HEK293 (cell line): ENCODE results near the gene TMPRSS4.

Experiments used
- CTCF ChIA-PET: fragments of 350-600 bp; formaldehyde crosslinking; extraction: SDS; loops from one replicate; lab custom pipeline; 2021; ENCODE audit warnings: antibody characterized with exemption; lab: Yijun Ruan, JAX
- POLR2A ChIA-PET: fragments of 300-600 bp; formaldehyde crosslinking; extraction: SDS; loops from one replicate; lab custom pipeline; 2020; ENCODE audit warnings: antibody characterized with exemption, inconsistent platforms; lab: Yijun Ruan, JAX
- H3K27ac ChIP-seq: fragments of 200-500 bp; sonication (Bioruptor generic); 2 replicates; pipeline ENCODE4 v1.5.1; 2014; ENCODE audit warnings: low read depth, low read length, control low read depth, inconsistent platforms; ENCODE audit errors: extremely low read depth
- H3K36me3 ChIP-seq, 2 experiments: fragments of 200-500 bp in 1 of 2; sonication (Bioruptor generic) in 1 of 2; 1 replicate in 1 of 2; 2 replicates in 1 of 2; pipeline ENCODE4 v1.5.1; 2014 to 2017; ENCODE audit warnings: inconsistent platforms in 2 of 2, low read length in 2 of 2; ENCODE audit not compliant: control insufficient read depth in 2 of 2, insufficient read depth in 1 of 2
- H3K4me1 ChIP-seq: fragments of 200-500 bp; sonication (Bioruptor generic); 2 replicates; pipeline ENCODE4 v1.5.1; 2014; ENCODE audit warnings: mild to moderate bottlenecking, low read length, inconsistent platforms; ENCODE audit not compliant: control insufficient read depth, insufficient read depth
- H3K4me3 ChIP-seq: 2 replicates; pipeline ENCODE4 v1.5.1; 2011; ENCODE audit warnings: low read depth, mild to moderate bottlenecking, control low read depth, low read length, moderate library complexity
- H3K9me3 ChIP-seq: fragments of 200-500 bp; sonication (Bioruptor generic); 2 replicates; pipeline ENCODE4 v1.5.1; 2014; ENCODE audit warnings: low read depth, low read length, inconsistent platforms; ENCODE audit not compliant: control insufficient read depth, insufficient read depth
- BCL11A ChIP-seq: fragments of 450-650 bp; formaldehyde crosslinking; IDR thresholded peaks from 2 replicates; pipeline ENCODE4 v1.5.1; 2016; ENCODE audit warnings: low read depth, missing biosample characterization, missing genetic modification characterization
- EGR2 ChIP-seq: fragments of 450-650 bp; formaldehyde crosslinking; IDR thresholded peaks from 2 replicates; pipeline ENCODE4 v1.5.1; 2016; ENCODE audit warnings: low read depth, missing biosample characterization, missing genetic modification characterization
- OSR2 ChIP-seq: fragments of 450-650 bp; formaldehyde crosslinking; IDR thresholded peaks from 2 replicates; pipeline ENCODE4 v1.5.1; 2016; ENCODE audit warnings: missing biosample characterization, missing genetic modification characterization
- ZBTB20 ChIP-seq: fragments of 450-650 bp; formaldehyde crosslinking; IDR thresholded peaks from 2 replicates; pipeline ENCODE4 v1.5.1; 2016; ENCODE audit warnings: missing biosample characterization, missing genetic modification characterization
- ZBTB21 ChIP-seq: fragments of 450-650 bp; formaldehyde crosslinking; IDR thresholded peaks from 2 replicates; pipeline ENCODE4 v1.5.1; 2017; ENCODE audit warnings: missing biosample characterization, missing genetic modification characterization
- ZBTB6 ChIP-seq: fragments of 450-650 bp; formaldehyde crosslinking; IDR thresholded peaks from 2 replicates; pipeline ENCODE4 v1.5.1; 2017; ENCODE audit warnings: missing biosample characterization, missing genetic modification characterization
- ZFHX2 ChIP-seq: fragments of 450-650 bp; formaldehyde crosslinking; conservative IDR thresholded peaks from 2 replicates; pipeline ENCODE4 v1.5.1; 2016; ENCODE audit warnings: missing biosample characterization, missing genetic modification characterization
- ZNF112 ChIP-seq: fragments of 450-650 bp; formaldehyde crosslinking; IDR thresholded peaks from 2 replicates; pipeline ENCODE4 v1.5.0; 2017; ENCODE audit warnings: missing biosample characterization, missing genetic modification characterization
- ZNF138 ChIP-seq: fragments of 450-650 bp; formaldehyde crosslinking; IDR thresholded peaks from 2 replicates; pipeline ENCODE4 v1.5.1; 2016; ENCODE audit warnings: missing biosample characterization, missing genetic modification characterization, borderline replicate concordance
- ZNF148 ChIP-seq: fragments of 450-650 bp; formaldehyde crosslinking; IDR thresholded peaks from 2 replicates; pipeline ENCODE4 v1.5.0; 2017; ENCODE audit warnings: missing biosample characterization, missing genetic modification characterization, borderline replicate concordance
- ZNF211 ChIP-seq: fragments of 450-650 bp; formaldehyde crosslinking; IDR thresholded peaks from 2 replicates; pipeline ENCODE4 v1.5.1; 2016; ENCODE audit warnings: low read depth, missing biosample characterization, missing genetic modification characterization
- ZNF335 ChIP-seq: fragments of 450-650 bp; formaldehyde crosslinking; conservative IDR thresholded peaks from 2 replicates; pipeline ENCODE4 v1.5.1; 2016; ENCODE audit warnings: missing biosample characterization, missing genetic modification characterization
- ZNF341 ChIP-seq: fragments of 450-650 bp; formaldehyde crosslinking; IDR thresholded peaks from 2 replicates; pipeline ENCODE4; 2016; ENCODE audit warnings: low read depth, missing biosample characterization, missing genetic modification characterization
- ZNF529 ChIP-seq: fragments of 450-650 bp; formaldehyde crosslinking; IDR thresholded peaks from 2 replicates; pipeline ENCODE4 v1.5.1; 2017; ENCODE audit warnings: missing genetic modification characterization, missing biosample characterization; ENCODE audit not compliant: insufficient replicate concordance
- ZNF660 ChIP-seq: fragments of 450-650 bp; IDR thresholded peaks from 2 replicates; pipeline ENCODE4 v1.5.1; 2018; ENCODE audit warnings: missing biosample characterization, mild to moderate bottlenecking, missing genetic modification characterization
- ZNF747 ChIP-seq: fragments of 450-650 bp; formaldehyde crosslinking; IDR thresholded peaks from 2 replicates; pipeline ENCODE4 v1.5.1; 2016; ENCODE audit warnings: missing biosample characterization, missing genetic modification characterization
- ZXDB ChIP-seq: fragments of 450-650 bp; formaldehyde crosslinking; IDR thresholded peaks from 2 replicates; pipeline ENCODE4 v1.5.1; 2016; ENCODE audit warnings: missing biosample characterization, missing genetic modification characterization
- TF ChIP-seq, protein P1 (sequence below): fragments of 450-650 bp; formaldehyde crosslinking; IDR thresholded peaks from 2 replicates; pipeline ENCODE4 v1.5.1; 2016; ENCODE audit warnings: missing biosample characterization, missing genetic modification characterization
- TF ChIP-seq, protein P2 (sequence below): fragments of 450-650 bp; formaldehyde crosslinking; IDR thresholded peaks from 2 replicates; pipeline ENCODE4 v1.5.1; 2016; ENCODE audit warnings: missing biosample characterization, missing genetic modification characterization
- TF ChIP-seq, protein P3 (sequence below): fragments of 450-650 bp; formaldehyde crosslinking; IDR thresholded peaks from 2 replicates; pipeline ENCODE4 v1.5.1; 2016; ENCODE audit warnings: missing biosample characterization, missing genetic modification characterization
- TF ChIP-seq, protein P4 (sequence below): fragments of 450-650 bp; IDR thresholded peaks from 2 replicates; pipeline ENCODE4 v1.5.1; 2018; ENCODE audit warnings: missing biosample characterization, missing genetic modification characterization

TMPRSS4 gene, protein sequence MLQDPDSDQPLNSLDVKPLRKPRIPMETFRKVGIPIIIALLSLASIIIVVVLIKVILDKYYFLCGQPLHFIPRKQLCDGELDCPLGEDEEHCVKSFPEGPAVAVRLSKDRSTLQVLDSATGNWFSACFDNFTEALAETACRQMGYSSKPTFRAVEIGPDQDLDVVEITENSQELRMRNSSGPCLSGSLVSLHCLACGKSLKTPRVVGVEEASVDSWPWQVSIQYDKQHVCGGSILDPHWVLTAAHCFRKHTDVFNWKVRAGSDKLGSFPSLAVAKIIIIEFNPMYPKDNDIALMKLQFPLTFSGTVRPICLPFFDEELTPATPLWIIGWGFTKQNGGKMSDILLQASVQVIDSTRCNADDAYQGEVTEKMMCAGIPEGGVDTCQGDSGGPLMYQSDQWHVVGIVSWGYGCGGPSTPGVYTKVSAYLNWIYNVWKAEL

DNA sequence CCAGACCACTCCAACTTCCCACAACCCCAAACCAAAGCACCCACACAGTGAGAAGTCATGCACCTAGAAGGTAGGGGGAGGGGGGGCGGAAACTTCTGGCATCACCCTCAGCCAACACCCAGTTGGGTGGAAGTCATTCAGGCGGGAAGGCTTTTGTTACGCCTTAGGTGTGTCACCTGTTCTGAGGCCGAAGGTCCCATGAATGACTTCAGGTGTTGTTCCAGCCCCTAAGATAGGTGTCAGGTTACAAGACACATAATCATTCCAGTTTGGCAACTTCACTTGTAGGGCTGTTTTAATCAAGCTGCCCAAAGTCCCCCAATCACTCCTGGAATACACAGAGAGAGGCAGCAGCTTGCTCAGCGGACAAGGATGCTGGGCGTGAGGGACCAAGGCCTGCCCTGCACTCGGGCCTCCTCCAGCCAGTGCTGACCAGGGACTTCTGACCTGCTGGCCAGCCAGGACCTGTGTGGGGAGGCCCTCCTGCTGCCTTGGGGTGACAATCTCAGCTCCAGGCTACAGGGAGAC lies at the start of gene TMPRSS4:
TSS of gene TMPRSS4 (plus strand) at position 325 of the 528 bp plus-strand sequence. CDS start 225 bp downstream, outside the sequence.
- TF ChIP-seq EGR2 (tag by site-specific recombination): peak; percentile 74; the same call in 1 of the 2 replicates
- TF ChIP-seq ZNF529 (tag by site-specific recombination): no peak
- peak; percentile 41; the same call in 1 of the 2 replicates for TF ChIP-seq ZFHX2 (tag by site-specific recombination)
- Histone ChIP-seq H3K4me3 (no peak within 1 kb of the TSS), H3K4me1 (no peaks in the 10 kb centered on the region), H3K36me3 (no peaks in the 10 kb centered on the region), H3K9me3 (no peaks in the 10 kb centered on the region), H3K27ac (no peak within 1 kb of the TSS)
- ChIA-PET POLR2A (no interaction called here), CTCF (no interaction called here)

DNA sequence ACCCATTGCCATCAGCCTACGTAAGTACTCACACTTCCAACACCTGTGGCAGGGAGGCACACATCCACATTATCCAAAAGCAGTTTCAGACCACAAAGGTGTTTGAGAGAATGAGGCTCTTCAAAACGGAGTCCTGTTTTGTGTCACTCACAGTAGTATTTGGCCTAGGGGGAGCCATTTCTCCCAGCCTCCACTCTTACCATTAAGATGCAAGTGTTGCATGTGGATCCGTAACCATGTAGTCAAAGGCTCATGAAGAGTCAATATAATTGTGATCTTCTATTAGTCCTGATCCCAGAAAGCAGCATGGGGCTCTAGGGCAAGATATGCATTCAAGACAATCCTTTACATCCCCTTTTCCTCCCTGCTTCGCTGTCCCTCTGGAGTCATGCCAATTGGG lies 49.2 kb upstream of the TMPRSS4 start:
- CTCF ChIA-PET: no interaction called here
- H3K4me1 ChIP-seq: no peaks in the 10 kb centered on the region
- no peaks in the 10 kb centered on the region for H3K9me3 ChIP-seq
- no peak overlapping the region for H3K27ac ChIP-seq
- TF ChIP-seq ZBTB6 (tag by site-specific recombination) (no peak), ZNF335 (tag by site-specific recombination) (no peak), ZXDB (tag by site-specific recombination) (no peak), ZNF747 (tag by site-specific recombination) (no peak), BCL11A (tag by site-specific recombination) (no peak), ZNF211 (tag by site-specific recombination) (no peak), ZNF112 (tag by site-specific recombination) (no peak), ZNF138 (no peak)
- TF ChIP-seq, protein P1, sequence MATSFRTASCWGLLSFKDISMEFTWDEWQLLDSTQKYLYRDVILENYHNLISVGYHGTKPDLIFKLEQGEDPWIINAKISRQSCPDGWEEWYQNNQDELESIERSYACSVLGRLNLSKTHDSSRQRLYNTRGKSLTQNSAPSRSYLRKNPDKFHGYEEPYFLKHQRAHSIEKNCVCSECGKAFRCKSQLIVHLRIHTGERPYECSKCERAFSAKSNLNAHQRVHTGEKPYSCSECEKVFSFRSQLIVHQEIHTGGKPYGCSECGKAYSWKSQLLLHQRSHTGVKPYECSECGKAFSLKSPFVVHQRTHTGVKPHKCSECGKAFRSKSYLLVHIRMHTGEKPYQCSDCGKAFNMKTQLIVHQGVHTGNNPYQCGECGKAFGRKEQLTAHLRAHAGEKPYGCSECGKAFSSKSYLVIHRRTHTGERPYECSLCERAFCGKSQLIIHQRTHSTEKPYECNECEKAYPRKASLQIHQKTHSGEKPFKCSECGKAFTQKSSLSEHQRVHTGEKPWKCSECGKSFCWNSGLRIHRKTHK: no peak
- TF ChIP-seq, protein P2, sequence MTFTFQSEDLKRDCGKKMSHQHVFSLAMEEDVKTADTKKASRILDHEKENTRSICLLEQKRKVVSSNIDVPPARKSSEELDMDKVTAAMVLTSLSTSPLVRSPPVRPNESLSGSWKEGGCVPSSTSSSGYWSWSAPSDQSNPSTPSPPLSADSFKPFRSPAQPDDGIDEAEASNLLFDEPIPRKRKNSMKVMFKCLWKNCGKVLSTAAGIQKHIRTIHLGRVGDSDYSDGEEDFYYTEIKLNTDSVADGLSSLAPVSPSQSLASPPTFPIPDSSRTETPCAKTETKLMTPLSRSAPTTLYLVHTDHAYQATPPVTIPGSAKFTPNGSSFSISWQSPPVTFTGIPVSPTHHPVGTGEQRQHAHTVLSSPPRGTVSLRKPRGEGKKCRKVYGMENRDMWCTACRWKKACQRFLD (tag by site-specific recombination): no peak
- TF ChIP-seq, protein P3, sequence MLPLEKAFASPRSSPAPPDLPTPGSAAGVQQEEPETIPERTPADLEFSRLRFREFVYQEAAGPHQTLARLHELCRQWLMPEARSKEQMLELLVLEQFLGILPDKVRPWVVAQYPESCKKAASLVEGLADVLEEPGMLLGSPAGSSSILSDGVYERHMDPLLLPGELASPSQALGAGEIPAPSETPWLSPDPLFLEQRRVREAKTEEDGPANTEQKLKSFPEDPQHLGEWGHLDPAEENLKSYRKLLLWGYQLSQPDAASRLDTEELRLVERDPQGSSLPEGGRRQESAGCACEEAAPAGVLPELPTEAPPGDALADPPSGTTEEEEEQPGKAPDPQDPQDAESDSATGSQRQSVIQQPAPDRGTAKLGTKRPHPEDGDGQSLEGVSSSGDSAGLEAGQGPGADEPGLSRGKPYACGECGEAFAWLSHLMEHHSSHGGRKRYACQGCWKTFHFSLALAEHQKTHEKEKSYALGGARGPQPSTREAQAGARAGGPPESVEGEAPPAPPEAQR (tag by site-specific recombination): no peak
- H3K4me3 ChIP-seq: no peak overlapping the region
- POLR2A ChIA-PET: no interaction called here
- no peaks in the 10 kb centered on the region for H3K36me3 ChIP-seq

DNA sequence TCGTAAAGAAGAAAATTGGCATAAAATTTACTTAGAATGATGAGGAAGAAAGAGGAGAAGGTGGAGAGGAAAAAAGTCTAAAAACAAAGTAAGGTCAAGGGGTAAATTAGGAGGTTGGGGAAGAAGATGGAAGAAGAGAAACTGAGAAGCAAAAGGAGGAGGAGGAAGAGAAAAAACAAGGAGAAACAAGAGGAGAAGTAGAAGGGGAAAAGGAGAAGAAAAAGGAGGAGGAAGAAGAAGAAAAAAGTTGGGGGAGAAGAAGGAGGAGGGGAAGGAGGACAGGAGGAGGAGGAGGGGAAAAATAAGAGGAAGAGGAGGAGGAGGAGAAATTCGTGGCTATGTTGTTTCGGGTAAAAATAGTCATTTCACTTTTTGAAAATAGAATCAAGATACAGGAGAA lies 48.3 kb upstream of the TMPRSS4 start:
- Histone ChIP-seq H3K9me3 (no peaks in the 10 kb centered on the region), H3K36me3 (no peaks in the 10 kb centered on the region), H3K27ac (no peak overlapping the region), H3K4me1 (no peaks in the 10 kb centered on the region), H3K4me3 (no peak overlapping the region)
- CTCF ChIA-PET: interaction anchor here (1.3 kb wide), 1 partner anchor 25 kb away, joined by 5 read pairs; no protein-coding TSS in a partner anchor
- POLR2A ChIA-PET: no interaction called here
- no peak for TF ChIP-seq ZBTB21 (tag by site-specific recombination)
- TF ChIP-seq OSR2: no peak
- no peak for TF ChIP-seq ZNF148
- no peak for TF ChIP-seq ZNF341 (tag by site-specific recombination)
- no peak for TF ChIP-seq ZNF660 (tag by site-specific recombination)
- no peak for TF ChIP-seq ZBTB20 (tag by site-specific recombination)
- TF ChIP-seq, protein P4, sequence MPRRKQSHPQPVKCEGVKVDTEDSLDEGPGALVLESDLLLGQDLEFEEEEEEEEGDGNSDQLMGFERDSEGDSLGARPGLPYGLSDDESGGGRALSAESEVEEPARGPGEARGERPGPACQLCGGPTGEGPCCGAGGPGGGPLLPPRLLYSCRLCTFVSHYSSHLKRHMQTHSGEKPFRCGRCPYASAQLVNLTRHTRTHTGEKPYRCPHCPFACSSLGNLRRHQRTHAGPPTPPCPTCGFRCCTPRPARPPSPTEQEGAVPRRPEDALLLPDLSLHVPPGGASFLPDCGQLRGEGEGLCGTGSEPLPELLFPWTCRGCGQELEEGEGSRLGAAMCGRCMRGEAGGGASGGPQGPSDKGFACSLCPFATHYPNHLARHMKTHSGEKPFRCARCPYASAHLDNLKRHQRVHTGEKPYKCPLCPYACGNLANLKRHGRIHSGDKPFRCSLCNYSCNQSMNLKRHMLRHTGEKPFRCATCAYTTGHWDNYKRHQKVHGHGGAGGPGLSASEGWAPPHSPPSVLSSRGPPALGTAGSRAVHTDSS (tag by site-specific recombination): no peak
